ENCODE results near the gene LMAN1.
A peak's percentile ranks its signal among the peaks of the same experiment; 100 is the strongest.

The LMAN1 gene, protein sequence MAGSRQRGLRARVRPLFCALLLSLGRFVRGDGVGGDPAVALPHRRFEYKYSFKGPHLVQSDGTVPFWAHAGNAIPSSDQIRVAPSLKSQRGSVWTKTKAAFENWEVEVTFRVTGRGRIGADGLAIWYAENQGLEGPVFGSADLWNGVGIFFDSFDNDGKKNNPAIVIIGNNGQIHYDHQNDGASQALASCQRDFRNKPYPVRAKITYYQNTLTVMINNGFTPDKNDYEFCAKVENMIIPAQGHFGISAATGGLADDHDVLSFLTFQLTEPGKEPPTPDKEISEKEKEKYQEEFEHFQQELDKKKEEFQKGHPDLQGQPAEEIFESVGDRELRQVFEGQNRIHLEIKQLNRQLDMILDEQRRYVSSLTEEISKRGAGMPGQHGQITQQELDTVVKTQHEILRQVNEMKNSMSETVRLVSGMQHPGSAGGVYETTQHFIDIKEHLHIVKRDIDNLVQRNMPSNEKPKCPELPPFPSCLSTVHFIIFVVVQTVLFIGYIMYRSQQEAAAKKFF

GRCh38 chr18:59358712-59359575 lies at the start of gene LMAN1:
Gene LMAN1, minus strand, starts transcription at chr18:59359265. Its CDS starts 21 bp downstream, at chr18:59359244.
- DNase-seq: peak; percentile 92 to 95
- peak within 1 kb of the TSS; percentile 85 to 95 for H3K4me3 ChIP-seq
- peaks cover 0 to 23% (median 0%) of the 10 kb centered on the region in 3 donors for H3K36me3 ChIP-seq
- intact Hi-C loops (cut with DNase I; ENCODE audit: low total_unique reads): no loop called here
- H3K27me3 ChIP-seq: no peaks in the 10 kb centered on the region
- H3K27ac ChIP-seq: peak within 1 kb of the TSS; percentile 91 to 93
- H3K4me1 ChIP-seq: peaks cover 0 to 25% (median 7%) of the 10 kb centered on the region in 4 donors
- TF ChIP-seq, protein P1, sequence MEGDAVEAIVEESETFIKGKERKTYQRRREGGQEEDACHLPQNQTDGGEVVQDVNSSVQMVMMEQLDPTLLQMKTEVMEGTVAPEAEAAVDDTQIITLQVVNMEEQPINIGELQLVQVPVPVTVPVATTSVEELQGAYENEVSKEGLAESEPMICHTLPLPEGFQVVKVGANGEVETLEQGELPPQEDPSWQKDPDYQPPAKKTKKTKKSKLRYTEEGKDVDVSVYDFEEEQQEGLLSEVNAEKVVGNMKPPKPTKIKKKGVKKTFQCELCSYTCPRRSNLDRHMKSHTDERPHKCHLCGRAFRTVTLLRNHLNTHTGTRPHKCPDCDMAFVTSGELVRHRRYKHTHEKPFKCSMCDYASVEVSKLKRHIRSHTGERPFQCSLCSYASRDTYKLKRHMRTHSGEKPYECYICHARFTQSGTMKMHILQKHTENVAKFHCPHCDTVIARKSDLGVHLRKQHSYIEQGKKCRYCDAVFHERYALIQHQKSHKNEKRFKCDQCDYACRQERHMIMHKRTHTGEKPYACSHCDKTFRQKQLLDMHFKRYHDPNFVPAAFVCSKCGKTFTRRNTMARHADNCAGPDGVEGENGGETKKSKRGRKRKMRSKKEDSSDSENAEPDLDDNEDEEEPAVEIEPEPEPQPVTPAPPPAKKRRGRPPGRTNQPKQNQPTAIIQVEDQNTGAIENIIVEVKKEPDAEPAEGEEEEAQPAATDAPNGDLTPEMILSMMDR (IDR thresholded peaks at IDR 0.05): no peak
- H3K9me3 ChIP-seq: no peaks in the 10 kb centered on the region

GRCh38 chr18:59402432-59403090 lies 43.5 kb upstream of the LMAN1 start:
- no peaks in the 10 kb centered on the region for H3K27me3 ChIP-seq
- H3K36me3 ChIP-seq: no peaks in the 10 kb centered on the region
- TF ChIP-seq, protein P1 (IDR thresholded peaks at IDR 0.05): peak; percentile 84 to 93
- DNase-seq: peak; percentile 57 to 71
- no peaks in the 10 kb centered on the region for H3K9me3 ChIP-seq
- no peak overlapping the region for H3K27ac ChIP-seq
- intact Hi-C loops (cut with DNase I; ENCODE audit: low total_unique reads): loop anchor here (5.0 kb wide), 2 partner anchors 95 to 150 kb away; no protein-coding TSS in a partner anchor
- no peaks in the 10 kb centered on the region for H3K4me1 ChIP-seq
- H3K4me3 ChIP-seq: no peak overlapping the region

DNA sequence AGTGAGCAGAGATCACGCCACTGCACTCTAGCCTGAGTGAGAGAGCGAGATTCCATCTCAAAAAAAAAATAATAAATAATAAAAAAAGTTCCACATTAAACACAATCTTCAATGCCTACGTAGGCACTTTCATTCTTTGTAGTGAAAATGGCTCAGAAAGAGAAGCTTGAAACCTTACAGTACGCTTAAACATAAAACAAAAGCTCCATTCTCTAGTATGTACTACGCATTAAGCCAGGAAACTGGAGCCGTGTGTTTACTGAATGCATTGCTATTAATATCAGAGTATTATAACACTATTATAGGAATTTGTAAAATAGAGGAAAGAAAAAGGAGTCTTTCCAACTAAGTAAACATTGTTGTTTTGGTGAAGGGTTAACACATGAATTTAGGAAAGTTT lies 41.3 kb upstream of the LMAN1 start:
- Histone ChIP-seq H3K4me1 (no peaks in the 10 kb centered on the region), H3K9me3 (no peaks in the 10 kb centered on the region), H3K36me3 (no peaks in the 10 kb centered on the region), H3K27ac (no peak overlapping the region), H3K4me3 (no peak overlapping the region), H3K27me3 (peaks cover 0 to 7% of the 10 kb centered on the region in 2 donors)
- no peak for DNase-seq
- TF ChIP-seq, protein P1 (IDR thresholded peaks at IDR 0.05): no peak
- intact Hi-C loops (cut with DNase I; ENCODE audit: low total_unique reads): loop anchor here (5.0 kb wide), 2 partner anchors 93 to 148 kb away; no protein-coding TSS in a partner anchor

DNA sequence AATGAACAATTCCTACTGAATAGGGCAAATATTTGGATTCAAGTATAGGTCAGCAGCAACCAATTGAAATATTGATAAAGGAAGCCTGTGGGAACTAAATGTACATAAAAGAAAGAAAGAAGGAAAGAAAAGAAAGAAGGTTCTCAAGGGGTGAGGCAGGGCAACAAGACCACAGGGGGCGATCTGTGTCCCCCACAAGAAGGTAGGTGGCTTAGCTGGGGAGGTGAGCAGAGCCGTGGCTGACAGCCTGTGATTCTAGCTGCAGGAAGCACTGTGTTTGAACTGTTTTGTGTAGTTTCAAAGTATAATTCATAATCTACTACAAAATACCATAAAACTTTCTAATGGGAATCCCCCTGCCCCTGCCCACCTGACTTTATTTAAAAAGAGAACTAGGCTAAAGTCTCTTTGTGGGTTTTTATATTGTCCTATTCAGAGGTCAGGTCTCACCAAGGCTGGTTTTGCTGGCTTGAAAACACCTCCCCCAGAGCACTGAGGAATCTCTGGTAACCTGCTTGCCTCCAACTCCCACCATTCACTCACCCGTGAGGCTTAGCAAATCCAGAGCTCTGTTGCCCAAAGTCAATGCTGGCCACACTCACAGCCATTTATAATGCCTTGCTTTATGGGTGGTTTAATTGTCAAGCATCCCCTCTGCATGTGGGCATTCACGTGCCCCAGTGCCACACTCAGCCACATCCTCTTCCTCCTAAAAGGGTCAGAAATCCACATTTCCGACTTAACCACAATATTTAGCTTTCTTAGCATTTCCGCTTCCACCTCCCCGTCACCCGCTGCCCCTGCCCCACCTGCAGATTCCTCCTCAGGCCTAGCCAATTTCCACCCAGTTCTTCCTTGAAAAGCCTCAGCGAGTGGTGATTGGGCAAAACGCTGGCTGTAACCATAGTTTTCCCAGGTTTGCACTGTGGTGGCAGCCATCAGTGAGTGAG lies 36.4 kb upstream of the LMAN1 start:
- TF ChIP-seq, protein P1 (IDR thresholded peaks at IDR 0.05): no peak
- Histone ChIP-seq H3K27me3 (peaks cover 0 to 9% of the 10 kb centered on the region in 2 donors), H3K9me3 (no peaks in the 10 kb centered on the region), H3K36me3 (no peaks in the 10 kb centered on the region), H3K4me1 (no peaks in the 10 kb centered on the region), H3K27ac (no peak overlapping the region), H3K4me3 (no peak overlapping the region)
- no peak for DNase-seq
- intact Hi-C loops (cut with DNase I; ENCODE audit: low total_unique reads): no loop called here
